ENCODE data around the gene ZNF397. TPM values are rescaled to one million over a fixed set of nuclear protein-coding genes. Genes with fewer than 3 reads are reported as not detected.
A peak's percentile ranks its signal among the peaks of the same experiment; 100 is the strongest.

The ZNF397 gene
- total and polyA plus RNA-seq, 2 donors (not counting 1 experiment from before 2014, with no cell fraction given) = 16.8 to 67.2 TPM

- H3K4me1 Mint-ChIP-seq = peaks cover 34% of the 10 kb centered on the region
- intact Hi-C loops (cut with micrococcal nuclease) = loop anchor here (2.0 kb wide), 1 partner anchor 18 kb away; no protein-coding TSS in a partner anchor
- peaks cover 12% of the 10 kb centered on the region for H3K9me3 Mint-ChIP-seq (ENCODE audit: insufficient read depth)
- no CpG with 5 or more reads among the region's 6 CpGs for WGBS (ENCODE audit: insufficient coverage)
- Histone ChIP-seq H3K27me3 (replicated peaks in 1 of 4; ENCODE audit: control extremely low read depth in 1 of 4, control insufficient read depth in 3 of 4, insufficient read depth in 4 of 4, low read length in 3 of 4) (no peaks in the 10 kb centered on the region), H3K4me2 (replicated peaks; ENCODE audit: low read depth, low read length, poor library complexity, severe bottlenecking) (peak overlapping the region; percentile 52), H3K79me2 (ENCODE audit: control insufficient read depth, insufficient read depth, low read length) (peaks cover 25% of the 10 kb centered on the region), H3K4me3 (ENCODE audit: control extremely low read depth in 1 of 5, extremely low read depth in 1 of 5, insufficient read depth in 1 of 5, low read depth in 2 of 5, low read length in 4 of 5) (peak overlapping the region in 1 of 5 experiments; percentile 18), H3K4me1 (ENCODE audit: control insufficient read depth in 2 of 2, insufficient read depth in 2 of 2, low read length in 2 of 2) (peaks cover 22% of the 10 kb centered on the region in 2 donors), H3K36me3 (replicated peaks in 1 of 2; ENCODE audit: control extremely low read depth in 1 of 2, control insufficient read depth in 1 of 2, extremely low read depth in 1 of 2, insufficient read depth in 2 of 2, low read length in 1 of 2) (peaks cover 53 to 58% of the 10 kb centered on the region in 2 experiments), H3K9me3 (ENCODE audit: control extremely low read depth in 1 of 3, control insufficient read depth in 2 of 3, insufficient read depth in 1 of 3, low read length in 2 of 3) (peaks cover 19 to 36% (median 27%) of the 10 kb centered on the region in 3 donors), H4K20me1 (ENCODE audit: control insufficient read depth, insufficient read depth, low read length, poor library complexity, severe bottlenecking) (no peaks in the 10 kb centered on the region), H3K27ac (ENCODE audit: low read length in 2 of 2) (peak overlapping the region; percentile 0 to 66), H3K9ac (ENCODE audit: low read length) (no peak overlapping the region), H2AFZ (ENCODE audit: insufficient read depth, low read depth, low read length, poor library complexity, severe bottlenecking) (no peak overlapping the region)
- POLR2A ChIA-PET = no interaction called here
- no peaks in the 10 kb centered on the region for H3K27me3 Mint-ChIP-seq
- no peak for ATAC-seq (ENCODE audit: low read depth)
- no peak for TF ChIP-seq EZH2 (IDR thresholded peaks at IDR 0.05; ENCODE audit: borderline replicate concordance, insufficient read depth, low read depth, low read length, poor library complexity, severe bottlenecking)
- no peak for TF ChIP-seq CTCF (IDR thresholded peaks at IDR 0.05)
- no peak for DNase-seq
- H3K4me3 Mint-ChIP-seq = no peak overlapping the region
- CTCF ChIA-PET = interaction anchor here (1.0 kb wide), 2 partner anchors 18 to 223 kb away, joined by 3 read pairs; no protein-coding TSS in a partner anchor
- H3K27ac Mint-ChIP-seq = peak overlapping the region; percentile 91
These were observed 7.6 kb downstream of the ZNF397 start for GRCh38 chr18:35248429-35248828.

GRCh38 chr18:35252466-35252865 lies 11.6 kb downstream of the ZNF397 start:
- no peak overlapping the region for H3K4me3 ChIP-seq (ENCODE audit: control extremely low read depth in 1 of 5, extremely low read depth in 1 of 5, insufficient read depth in 1 of 5, low read depth in 2 of 5, low read length in 4 of 5)
- H3K9me3 ChIP-seq (ENCODE audit: control extremely low read depth in 1 of 3, control insufficient read depth in 2 of 3, insufficient read depth in 1 of 3, low read length in 2 of 3) = peaks cover 13 to 26% (median 20%) of the 10 kb centered on the region in 3 donors
- H3K27ac Mint-ChIP-seq = no peak overlapping the region
- no peak overlapping the region for H3K4me2 ChIP-seq (replicated peaks; ENCODE audit: low read depth, low read length, poor library complexity, severe bottlenecking)
- CTCF ChIA-PET = no interaction called here
- peaks cover 7% of the 10 kb centered on the region for H3K9me3 Mint-ChIP-seq (ENCODE audit: insufficient read depth)
- intact Hi-C loops (cut with micrococcal nuclease) = no loop called here
- ATAC-seq (ENCODE audit: low read depth) (no peak), DNase-seq (no peak)
- no peak overlapping the region for H2AFZ ChIP-seq (ENCODE audit: insufficient read depth, low read depth, low read length, poor library complexity, severe bottlenecking)
- no peak overlapping the region for H3K4me3 Mint-ChIP-seq
- TF ChIP-seq CTCF (IDR thresholded peaks at IDR 0.05) = no peak
- no peak for TF ChIP-seq EZH2 (IDR thresholded peaks at IDR 0.05; ENCODE audit: borderline replicate concordance, insufficient read depth, low read depth, low read length, poor library complexity, severe bottlenecking)
- peaks cover 15% of the 10 kb centered on the region for H3K79me2 ChIP-seq (ENCODE audit: control insufficient read depth, insufficient read depth, low read length)
- POLR2A ChIA-PET = no interaction called here
- peaks cover 11% of the 10 kb centered on the region for H3K4me1 Mint-ChIP-seq
- peaks cover 14 to 16% of the 10 kb centered on the region in 2 donors for H3K4me1 ChIP-seq (ENCODE audit: control insufficient read depth in 2 of 2, insufficient read depth in 2 of 2, low read length in 2 of 2)
- no CpG with 5 or more reads among the region's 1 CpG for WGBS (ENCODE audit: insufficient coverage)
- H3K36me3 ChIP-seq (replicated peaks in 1 of 2; ENCODE audit: control extremely low read depth in 1 of 2, control insufficient read depth in 1 of 2, extremely low read depth in 1 of 2, insufficient read depth in 2 of 2, low read length in 1 of 2) = peaks cover 30 to 36% of the 10 kb centered on the region in 2 experiments
- H4K20me1 ChIP-seq (ENCODE audit: control insufficient read depth, insufficient read depth, low read length, poor library complexity, severe bottlenecking) = no peaks in the 10 kb centered on the region
- H3K9ac ChIP-seq (ENCODE audit: low read length) = no peak overlapping the region
- no peaks in the 10 kb centered on the region for H3K27me3 ChIP-seq (replicated peaks in 1 of 4; ENCODE audit: control extremely low read depth in 1 of 4, control insufficient read depth in 3 of 4, insufficient read depth in 4 of 4, low read length in 3 of 4)
- no peaks in the 10 kb centered on the region for H3K27me3 Mint-ChIP-seq
- H3K27ac ChIP-seq (ENCODE audit: low read length in 2 of 2) = no peak overlapping the region

Measured in B cell (primary cell).